ENCODE data around the gene MRPL57. TPM values are rescaled to one million over a fixed set of nuclear protein-coding genes. Genes with fewer than 3 reads are reported as not detected.
"Not testable (repeated sequence)": the region's sequence is repeated elsewhere in the genome, so short reads cannot be mapped to it uniquely, and the experiment has no call there.

The MRPL57 gene
- total RNA-seq, 1 donor from 2014 or later: 25.8 TPM

- DNase-seq (ENCODE audit: low read depth in 2 of 2): not testable (repeated sequence)
These were observed 18.3 kb downstream of the MRPL57 start for GRCh38 chr13:21194756-21195155.

- not testable (repeated sequence) for DNase-seq (ENCODE audit: low read depth in 2 of 2)
These were observed 21.3 kb downstream of the MRPL57 start for GRCh38 chr13:21197606-21198225.

- not testable (repeated sequence) for DNase-seq (ENCODE audit: low read depth in 2 of 2)
These were observed 21.9 kb downstream of the MRPL57 start for GRCh38 chr13:21198391-21198790.

- DNase-seq (ENCODE audit: low read depth in 2 of 2): not testable (repeated sequence)
These were observed 25.2 kb downstream of the MRPL57 start for GRCh38 chr13:21201456-21202190.

DNA sequence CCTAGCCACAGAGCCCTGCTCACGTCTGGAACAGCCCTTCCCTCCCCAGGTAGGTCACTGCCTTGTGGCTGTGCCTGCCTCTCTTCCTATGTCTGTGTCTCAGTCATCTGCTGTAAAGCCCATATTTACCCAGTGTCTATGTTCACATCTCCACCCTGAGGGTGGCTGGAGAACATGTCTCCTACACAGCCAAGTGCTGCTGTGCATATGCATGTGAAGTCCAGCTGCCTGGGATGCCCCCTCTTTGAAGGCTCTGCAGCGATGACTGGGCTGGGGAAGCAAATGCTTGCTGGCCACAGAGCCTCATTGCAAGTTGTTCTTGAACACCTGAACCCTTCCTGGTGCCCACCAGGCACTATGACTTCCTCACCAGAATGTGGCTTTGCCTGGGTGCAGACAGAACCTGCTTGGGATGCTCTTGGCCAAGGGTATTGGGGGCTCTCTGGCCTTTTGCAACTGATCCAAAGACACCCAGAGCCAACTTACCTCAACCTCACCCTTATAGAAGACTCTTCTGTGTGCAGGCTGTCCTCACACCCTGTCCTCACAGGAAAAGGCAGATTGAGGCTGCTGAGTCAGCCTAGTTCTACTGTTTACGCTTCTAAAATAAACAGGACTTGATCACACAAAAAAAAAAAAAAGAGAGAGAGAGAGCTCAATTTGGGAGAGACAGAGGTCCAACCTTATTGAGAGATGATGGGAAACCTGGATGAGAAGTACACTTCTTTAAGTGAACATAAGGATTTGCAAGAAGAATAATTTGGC, 26.5 kb downstream of the MRPL57 start:
- no peak for DNase-seq (ENCODE audit: low read depth in 2 of 2)

DNA sequence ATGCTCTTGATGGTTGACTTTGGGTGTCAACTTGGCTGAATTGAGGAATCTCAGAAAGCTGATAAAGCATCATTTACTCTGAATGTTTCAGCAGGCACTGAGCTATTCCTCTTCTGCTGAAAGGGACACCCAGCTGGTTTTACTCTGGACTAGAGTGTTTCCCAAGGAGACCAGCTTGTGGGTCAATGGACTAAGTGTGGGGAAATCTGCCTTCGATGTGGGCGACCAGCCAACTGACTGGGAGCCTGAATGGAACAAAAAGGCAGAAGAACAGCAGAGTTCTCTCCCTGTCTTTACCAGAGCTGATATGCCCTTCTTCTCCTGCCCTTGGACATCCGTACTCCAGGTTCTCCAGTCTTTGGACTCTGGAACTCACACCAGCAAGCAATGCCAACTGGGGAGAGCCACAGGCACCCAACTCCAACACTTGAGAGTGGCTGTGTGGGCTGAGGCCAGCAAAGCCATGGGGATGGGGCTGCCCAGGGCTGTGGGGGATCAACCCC, 32.2 kb downstream of the MRPL57 start:
- DNase-seq (ENCODE audit: low read depth in 2 of 2): no peak

GRCh38 chr13:21212138-21212775, 35.8 kb downstream of the MRPL57 start:
- no peak for DNase-seq (ENCODE audit: low read depth in 2 of 2)

- not testable (repeated sequence) for DNase-seq (ENCODE audit: low read depth in 2 of 2)
These were observed 39.0 kb downstream of the MRPL57 start for GRCh38 chr13:21215419-21215818.

DNA sequence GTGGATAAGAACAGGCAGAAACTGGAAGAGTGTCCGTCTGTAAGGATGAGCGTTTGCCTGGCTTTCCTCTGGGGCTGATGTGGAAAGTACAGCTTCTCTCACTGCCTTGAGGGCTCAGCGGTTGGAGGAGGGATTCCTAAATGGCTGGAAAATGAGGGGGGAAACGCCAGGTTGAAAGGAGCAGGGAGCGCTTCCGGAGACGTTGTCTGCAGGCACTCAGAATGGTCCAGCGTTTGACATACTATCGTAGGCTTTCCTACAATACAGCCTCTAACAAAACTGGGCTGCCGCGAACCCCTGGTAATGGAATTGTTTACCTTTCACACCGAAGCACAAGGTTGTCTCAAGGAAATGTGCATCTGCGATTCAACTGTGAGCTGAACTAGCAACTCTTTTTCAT, 39.9 kb downstream of the MRPL57 start:
- no peak for DNase-seq (ENCODE audit: low read depth in 2 of 2)

DNA sequence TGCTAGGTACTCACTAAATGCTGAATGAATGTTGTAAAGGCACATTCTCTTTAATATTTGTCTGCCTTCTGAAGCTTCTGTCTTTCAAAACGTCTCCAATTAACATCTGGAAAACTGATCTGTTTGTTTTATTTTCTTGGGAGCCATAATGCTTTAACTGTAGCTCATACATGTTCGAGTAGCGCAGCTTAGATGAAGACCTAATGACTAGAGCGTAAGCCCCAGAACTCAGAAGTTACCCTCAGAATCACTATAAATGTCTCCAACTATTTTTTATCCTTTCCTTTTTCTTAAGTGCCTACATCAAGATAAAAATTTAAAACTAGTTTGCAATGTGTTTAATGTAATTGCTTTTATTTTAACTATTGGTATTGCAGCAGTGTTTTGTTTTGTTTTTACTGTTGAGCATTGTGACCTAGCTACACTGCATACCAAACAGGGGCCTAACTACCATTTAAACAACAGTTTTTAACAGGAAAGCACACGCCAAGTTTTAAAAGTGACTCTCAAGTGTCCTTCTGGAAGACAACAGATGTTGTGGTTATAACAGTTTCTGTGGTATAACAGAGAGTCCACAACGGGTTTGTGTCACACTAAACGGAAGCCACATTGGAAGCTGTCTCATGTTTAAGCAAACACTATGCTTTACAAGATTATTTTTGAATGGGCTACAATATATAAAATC, 42.0 kb downstream of the MRPL57 start:
- no peak for DNase-seq (ENCODE audit: low read depth in 2 of 2)

DNA sequence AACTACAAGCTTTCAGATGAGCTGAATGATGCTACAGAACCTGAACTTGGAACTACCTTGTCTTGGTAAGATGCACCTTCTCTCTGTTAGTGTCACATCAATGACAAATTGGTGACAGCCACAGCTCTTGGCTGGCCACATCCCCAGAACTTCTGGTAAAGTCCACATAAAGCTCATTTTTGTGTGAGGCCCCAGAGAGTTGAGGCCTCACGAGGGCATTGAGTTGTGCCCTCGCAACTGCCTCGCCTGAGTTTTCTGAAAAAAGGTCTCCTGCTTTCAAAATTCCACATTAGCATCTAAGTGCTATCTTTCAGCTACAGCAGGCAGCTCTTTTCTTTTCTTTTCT, 42.6 kb downstream of the MRPL57 start:
- no peak for DNase-seq (ENCODE audit: low read depth in 2 of 2)

DNA sequence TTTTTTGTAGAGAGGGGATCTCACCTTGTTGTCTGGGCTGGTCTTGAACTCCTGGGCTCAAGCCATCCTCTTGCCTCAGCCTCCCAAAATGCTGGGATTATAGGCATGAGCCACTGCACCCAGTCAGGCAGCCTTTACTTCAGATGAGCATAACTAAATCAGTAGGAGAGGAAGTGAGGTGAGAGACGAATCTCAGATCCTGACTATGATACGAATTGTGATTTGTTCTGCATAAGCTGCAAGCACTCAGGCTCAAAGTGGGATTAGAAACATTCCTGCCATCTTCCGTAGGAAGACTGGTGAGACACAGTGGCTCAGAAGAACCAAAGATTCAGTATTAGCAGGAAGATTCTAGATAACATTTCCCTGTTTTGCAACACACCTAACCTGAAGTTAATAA, 43.3 kb downstream of the MRPL57 start:
- not testable (repeated sequence) for DNase-seq (ENCODE audit: low read depth in 2 of 2)

DNA sequence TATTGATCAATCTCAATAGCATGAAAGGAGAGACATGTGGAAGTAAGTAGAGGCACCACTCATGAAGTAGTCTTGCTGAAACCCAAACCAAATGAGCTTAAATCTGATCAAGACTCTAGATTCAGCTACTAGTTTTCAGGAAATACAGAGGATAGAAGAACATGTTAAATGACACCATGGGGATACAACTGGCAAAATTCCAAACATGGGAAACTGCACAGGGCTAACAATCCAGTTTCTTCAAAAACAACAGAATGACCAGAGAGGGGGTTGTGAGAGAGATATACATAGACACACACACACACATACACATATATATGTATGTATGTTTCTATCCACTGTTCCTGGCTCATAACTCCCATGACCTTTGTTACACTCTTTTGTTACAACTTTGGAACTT, 44.8 kb downstream of the MRPL57 start:
- no peak for DNase-seq (ENCODE audit: low read depth in 2 of 2)

- no peak for DNase-seq (ENCODE audit: low read depth in 2 of 2)
These were observed 48.6 kb downstream of the MRPL57 start for GRCh38 chr13:21225082-21225481.

DNA sequence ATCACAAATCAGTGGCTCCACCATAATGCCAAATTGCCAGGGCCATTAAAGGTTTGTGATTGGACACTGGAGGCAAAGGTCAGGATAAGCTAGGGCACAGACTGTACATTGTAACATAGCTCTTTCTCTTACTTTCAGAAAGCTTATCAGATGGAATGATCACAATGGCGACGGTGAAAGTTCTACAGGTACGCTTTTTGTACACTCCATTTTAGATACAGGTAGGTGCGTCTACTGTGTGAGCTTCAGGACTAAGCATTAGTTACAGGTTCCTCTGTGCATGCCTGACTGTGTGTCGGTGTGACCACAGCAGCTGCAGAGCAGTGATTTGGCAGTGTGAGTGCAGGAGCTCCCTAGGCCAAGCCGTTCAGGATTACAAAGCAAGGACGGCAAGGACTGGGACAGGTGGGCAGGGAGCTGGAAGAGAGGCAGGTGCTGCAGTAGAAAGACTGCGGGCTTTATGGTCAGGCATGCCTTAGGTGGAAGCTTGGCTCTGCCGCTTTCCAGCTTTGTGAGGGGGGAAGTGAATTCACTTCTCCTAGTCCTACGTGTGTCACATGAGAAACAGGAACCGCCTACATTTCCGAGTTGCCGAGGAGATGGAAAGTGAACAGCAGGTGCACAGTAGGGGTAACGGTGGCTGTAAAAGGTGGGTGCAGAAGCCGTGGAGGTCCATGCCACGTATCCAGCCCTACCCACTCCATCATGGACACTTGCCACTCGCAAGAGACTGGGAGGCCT, 49.6 kb downstream of the MRPL57 start:
- DNase-seq (ENCODE audit: low read depth in 2 of 2): no peak

DNA sequence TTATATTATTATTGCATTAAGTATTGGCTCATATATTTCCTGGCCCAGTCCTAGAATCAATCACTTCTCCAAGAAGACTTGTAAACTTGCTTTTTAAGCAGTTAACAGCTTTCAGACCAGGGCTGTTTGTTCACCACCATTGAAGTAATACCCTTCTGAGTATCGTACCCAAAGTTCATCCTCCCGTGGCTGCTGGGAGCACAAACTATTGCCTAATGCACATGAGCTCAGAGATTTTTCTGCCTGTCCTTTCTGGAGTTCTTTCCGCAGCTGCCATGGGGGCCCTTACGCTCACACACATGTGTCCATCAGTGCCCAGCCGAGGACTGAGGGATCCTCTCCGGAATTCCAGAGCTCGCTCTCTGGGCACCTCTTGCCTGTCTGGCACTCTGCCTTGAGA, 51.5 kb downstream of the MRPL57 start:
- no peak for DNase-seq (ENCODE audit: low read depth in 2 of 2)
